GM23338 (cell line): Measurements from ENCODE around the gene MLC1. TPM values are rescaled to one million over a fixed set of nuclear protein-coding genes. Genes with fewer than 3 reads are reported as not detected.

Experiments used
- ATAC-seq: fragments of 200-7000 bp; cut with Tn5 transposase; 3 replicates; pipeline ENCODE4 v1.9.1; 2020
- DNase-seq: peaks from one replicate; pipeline ENCODE4 v3.0.0-alpha.2; 2015; ENCODE audit warnings: low spot score
- H2AFZ ChIP-seq: fragments of 200-600 bp; sonication (generic); 2 replicates; pipeline ENCODE4 v1.8.0; 2016; ENCODE audit warnings: antibody characterized with exemption, mild to moderate bottlenecking, moderate library complexity
- H3F3A ChIP-seq: fragments of 200-600 bp; sonication (generic); replicated peaks from 2 replicates; pipeline ENCODE4 v1.8.0; 2017; ENCODE audit warnings: antibody characterized with exemption, mixed run types, low read depth
- H3K27ac ChIP-seq: fragments of 200-600 bp; sonication (generic); 2 replicates; pipeline ENCODE4 v1.6.1; 2016; ENCODE audit warnings: low read depth
- H3K27me3 ChIP-seq: fragments of 200-600 bp; sonication (generic); 2 replicates; pipeline ENCODE4 v1.8.0; 2016; ENCODE audit warnings: mild to moderate bottlenecking, mixed run types, moderate library complexity; ENCODE audit not compliant: insufficient read depth
- H3K36me3 ChIP-seq: fragments of 200-600 bp; sonication (generic); 2 replicates; pipeline ENCODE4 v1.8.0; 2016; ENCODE audit warnings: mild to moderate bottlenecking; ENCODE audit not compliant: insufficient read depth
- H3K4me1 ChIP-seq: fragments of 200-600 bp; sonication (generic); 2 replicates; pipeline ENCODE4 v1.8.0; 2016; ENCODE audit warnings: mild to moderate bottlenecking, moderate library complexity; ENCODE audit not compliant: insufficient read depth
- H3K4me2 ChIP-seq: fragments of 200-600 bp; sonication (generic); 2 replicates; pipeline ENCODE4 v1.7.1; 2017; ENCODE audit warnings: mixed run types
- H3K4me3 ChIP-seq: fragments of 200-600 bp; sonication (generic); 2 replicates; pipeline ENCODE4 v1.6.1; 2016; ENCODE audit warnings: mixed run types
- H3K79me2 ChIP-seq: fragments of 200-600 bp; sonication (generic); replicated peaks from 2 replicates; pipeline ENCODE4 v1.8.0; 2017; ENCODE audit warnings: mild to moderate bottlenecking; ENCODE audit not compliant: insufficient read depth
- H3K9me2 ChIP-seq: fragments of 200-600 bp; sonication (generic); 2 replicates; pipeline ENCODE4 v1.8.0; 2017; ENCODE audit not compliant: insufficient read depth
- H4K20me1 ChIP-seq: fragments of 200-600 bp; sonication (generic); replicated peaks from 2 replicates; pipeline ENCODE4 v1.8.0; 2017; ENCODE audit warnings: mild to moderate bottlenecking; ENCODE audit not compliant: insufficient read depth
- H3K27ac Mint-ChIP-seq: 2 replicates; pipeline ENCODE4 v1.8.0; 2020; ENCODE audit warnings: inconsistent platforms, mild to moderate bottlenecking, moderate library complexity, mixed read lengths
- H3K27me3 Mint-ChIP-seq: 3 replicates; pipeline ENCODE4 v1.8.0; 2022; ENCODE audit warnings: low read depth, mild to moderate bottlenecking, moderate library complexity, mixed read lengths, inconsistent platforms; ENCODE audit not compliant: insufficient read depth, poor library complexity
- H3K36me3 Mint-ChIP-seq: 3 replicates; pipeline ENCODE4 v1.8.0; 2021; ENCODE audit warnings: low read depth, mild to moderate bottlenecking, inconsistent platforms, moderate library complexity, mixed read lengths
- H3K4me1 Mint-ChIP-seq: 3 replicates; pipeline ENCODE4 v1.8.0; 2020; ENCODE audit warnings: mild to moderate bottlenecking, inconsistent platforms, mixed read lengths
- H3K4me3 Mint-ChIP-seq: 3 replicates; pipeline ENCODE4 v1.8.0; 2021; ENCODE audit warnings: moderate library complexity, mild to moderate bottlenecking, inconsistent platforms, mixed read lengths
- H3K9me3 Mint-ChIP-seq: 3 replicates; pipeline ENCODE4 v1.8.0; 2020; ENCODE audit warnings: moderate library complexity, mild to moderate bottlenecking, inconsistent platforms, mixed read lengths
- CREB1 ChIP-seq: fragments of 250-450 bp; sonication (Bioruptor Pico); IDR thresholded peaks from 2 replicates; pipeline ENCODE4 v1.5.0; 2020; ENCODE audit warnings: low read depth, mild to moderate bottlenecking, moderate library complexity
- CTCF ChIP-seq, 2 experiments: fragments of 200-600 bp in 1 of 2; sonication (generic) in 1 of 2; conservative IDR thresholded peaks; 2 replicates each; pipeline versions ENCODE4 v1.5.1 to v1.6.1; 2016 to 2017; ENCODE audit warnings: antibody characterized with exemption in 2 of 2, low read depth in 2 of 2, mild to moderate bottlenecking in 2 of 2, moderate library complexity in 1 of 2
- EZH2 ChIP-seq: fragments of 200-600 bp; sonication (generic); IDR thresholded peaks from one replicate; pipeline ENCODE4 v1.8.0; 2017; ENCODE audit warnings: antibody characterized with exemption, mild to moderate bottlenecking, low read depth; ENCODE audit not compliant: unreplicated experiment
- EZH2phosphoT487 ChIP-seq: fragments of 200-600 bp; sonication (generic); IDR thresholded peaks from one replicate; pipeline ENCODE4 v1.8.1; 2018; ENCODE audit warnings: antibody characterized with exemption; ENCODE audit not compliant: unreplicated experiment
- STAT1 ChIP-seq: IDR thresholded peaks from one replicate; pipeline ENCODE4 v1.6.1; 2016; ENCODE audit warnings: antibody characterized with exemption; ENCODE audit not compliant: unreplicated experiment
- ZNF331 ChIP-seq: fragments of 250-450 bp; sonication (Bioruptor Pico); IDR thresholded peaks from 2 replicates; pipeline ENCODE4 v1.5.0; 2020; ENCODE audit warnings: low read depth, mild to moderate bottlenecking, moderate library complexity
- ZNF462 ChIP-seq: fragments of 250-450 bp; sonication (Bioruptor Pico); IDR thresholded peaks from 2 replicates; pipeline ENCODE4 v1.5.0; 2020; ENCODE audit warnings: mild to moderate bottlenecking, moderate library complexity
- polyA plus RNA-seq: library from polyadenylated mRNA; unstranded; fragments of >200 nt; fragmentation: Nextera tagmentation; extraction: Ambion mirVana; gene quantifications from 2 replicates; pipeline ENCODE4 v1.2.1, GENCODE V29; 2016
- total RNA-seq: library from RNA; depleted of rRNA; stranded (reverse); fragments of >200 nt; shearing (Covaris generic); gene quantifications from 2 replicates; pipeline ENCODE4 v1.2.3, GENCODE V29; 2014

MLC1 gene
- total and polyA plus RNA-seq, 2 experiments from 2014 or later: not detected

- ATAC-seq: no peak
- H3F3A ChIP-seq: no peaks in the 10 kb centered on the region
- DNase-seq: no peak
- no peak overlapping the region for H3K27ac Mint-ChIP-seq
- peaks cover 23% of the 10 kb centered on the region for H3K27me3 Mint-ChIP-seq
- H3K27ac ChIP-seq: no peak overlapping the region
- no peaks in the 10 kb centered on the region for H3K36me3 ChIP-seq
- no peaks in the 10 kb centered on the region; the same call in 2 of the 3 replicates for H3K4me1 Mint-ChIP-seq
- no peaks in the 10 kb centered on the region for H3K4me1 ChIP-seq
- H3K4me3 Mint-ChIP-seq: no peak overlapping the region
- no peaks in the 10 kb centered on the region for H3K9me2 ChIP-seq
- no peaks in the 10 kb centered on the region for H3K79me2 ChIP-seq
- no peak overlapping the region for H3K4me2 ChIP-seq
- no peaks in the 10 kb centered on the region for H3K36me3 Mint-ChIP-seq
- no peak for TF ChIP-seq EZH2
- no peak for TF ChIP-seq EZH2phosphoT487
- no peak for TF ChIP-seq STAT1
- no peak for TF ChIP-seq CTCF (conservative IDR thresholded peaks at IDR 0.05; ENCODE audit: low read depth in 2 of 2)
- TF ChIP-seq ZNF462 (CRISPR knock-in tag): no peak
- no peak for TF ChIP-seq CREB1 (CRISPR knock-in tag)
- no peak for TF ChIP-seq ZNF331 (CRISPR knock-in tag)
- H4K20me1 ChIP-seq: no peaks in the 10 kb centered on the region
- H2AFZ ChIP-seq: no peak overlapping the region
- H3K4me3 ChIP-seq: no peak overlapping the region
- no peaks in the 10 kb centered on the region for H3K9me3 Mint-ChIP-seq
- H3K27me3 ChIP-seq: peaks cover 48% of the 10 kb centered on the region
These were observed 68.1 kb downstream of the MLC1 start for GRCh38 chr22:50016988-50017700.
